Activated CD4-positive, alpha-beta T cell treated with anti-CD3 and anti-CD28 coated beads for 24 hours (primary cell): ENCODE data around the gene ARL3.

Experiments
- DNase-seq, 2 donors: peaks; one replicate each; pipeline ENCODE4 v3.0.0-alpha.2; 2020; ENCODE audit warnings: low read depth in 2 of 2

ARL3 gene

GRCh38 chr10:102639537-102639936 is 74.7 kb downstream of the ARL3 start:
- no peak for DNase-seq

- DNase-seq, result no peak
These were observed 78.8 kb downstream of the ARL3 start for GRCh38 chr10:102635377-102635776.

- DNase-seq, result no peak
These were observed 79.5 kb downstream of the ARL3 start for GRCh38 chr10:102634686-102635085.

- DNase-seq, result no peak
These were observed 80.3 kb downstream of the ARL3 start for GRCh38 chr10:102633848-102634247.

- DNase-seq, result no peak
These were observed 80.9 kb downstream of the ARL3 start for GRCh38 chr10:102633287-102633686.

GRCh38 chr10:102632394-102633111 is 81.6 kb downstream of the ARL3 start:
- no peak for DNase-seq

GRCh38 chr10:102631525-102632393 is 82.4 kb downstream of the ARL3 start:
- no peak for DNase-seq

GRCh38 chr10:102630663-102631062 is 83.5 kb downstream of the ARL3 start:
- DNase-seq, result no peak

- DNase-seq, result no peak
These were observed 84.3 kb downstream of the ARL3 start for GRCh38 chr10:102629661-102630614.

GRCh38 chr10:102628451-102628911 is 85.7 kb downstream of the ARL3 start:
- no peak for DNase-seq

- no peak for DNase-seq
These were observed 86.4 kb downstream of the ARL3 start for GRCh38 chr10:102627736-102628293.

- DNase-seq, result no peak
These were observed 86.9 kb downstream of the ARL3 start for GRCh38 chr10:102627291-102627735.

GRCh38 chr10:102626026-102626685 is 88.0 kb downstream of the ARL3 start:
- DNase-seq, result no peak

GRCh38 chr10:102624751-102625645 is 89.2 kb downstream of the ARL3 start:
- no peak for DNase-seq

GRCh38 chr10:102624094-102624493 is 90.1 kb downstream of the ARL3 start:
- DNase-seq, result no peak
